HepG2 (cell line): ENCODE results near the gene SYNE3. TPM values are rescaled to one million over a fixed set of nuclear protein-coding genes. Genes with fewer than 3 reads are reported as not detected.

ENCODE experiments used
- HDAC2 ChIP-seq: sonication (generic); formaldehyde crosslinking; IDR thresholded peaks from 2 replicates; pipeline ENCODE4 v1.4.0; 2020; ENCODE audit warnings: missing genetic modification reagents
- HNF4A ChIP-seq: sonication (generic); formaldehyde crosslinking; IDR thresholded peaks from 2 replicates; pipeline ENCODE4 v1.4.0; 2020; ENCODE audit warnings: missing genetic modification reagents
- JUN ChIP-seq: sonication (generic); formaldehyde crosslinking; IDR thresholded peaks from 2 replicates; pipeline ENCODE4 v1.4.0; 2020; ENCODE audit warnings: mild to moderate bottlenecking, missing genetic modification reagents
- JUNB ChIP-seq: sonication (generic); formaldehyde crosslinking; IDR thresholded peaks from 2 replicates; pipeline ENCODE4 v1.8.0; 2022; ENCODE audit warnings: missing genetic modification reagents, mild to moderate bottlenecking, borderline replicate concordance
- MEIS2 ChIP-seq: sonication (generic); formaldehyde crosslinking; IDR thresholded peaks from 2 replicates; pipeline ENCODE4 v1.9.0; 2021; ENCODE audit warnings: mild to moderate bottlenecking, missing genetic modification reagents
- MXD4 ChIP-seq: IDR thresholded peaks from 2 replicates; pipeline ENCODE4 v1.6.1; 2016; ENCODE audit warnings: mild to moderate bottlenecking, missing biosample characterization, missing genetic modification reagents
- NCOA1 ChIP-seq: sonication (generic); formaldehyde crosslinking; IDR thresholded peaks from 2 replicates; pipeline ENCODE4 v1.9.0; 2021; ENCODE audit warnings: missing genetic modification reagents
- PITX1 ChIP-seq: sonication (generic); formaldehyde crosslinking; IDR thresholded peaks from 2 replicates; pipeline ENCODE4 v1.5.1; 2020; ENCODE audit warnings: mild to moderate bottlenecking, missing genetic modification reagents
- POLR2A ChIP-seq, 2 experiments: IDR thresholded peaks; 2 replicates each; pipeline ENCODE4 v1.6.1; 2011; ENCODE audit warnings: low read depth in 2 of 2, low read length in 2 of 2, mild to moderate bottlenecking in 1 of 2, moderate library complexity in 1 of 2; ENCODE audit not compliant: insufficient read depth in 1 of 2
- PTBP1 ChIP-seq: fragments of 200-400 bp; formaldehyde crosslinking; IDR thresholded peaks from 2 replicates; pipeline ENCODE4 v1.6.1; 2018; ENCODE audit warnings: low read length, low read depth; ENCODE audit not compliant: poor library complexity, severe bottlenecking
- TAF1 ChIP-seq: sonication (generic); formaldehyde crosslinking; IDR thresholded peaks from 2 replicates; pipeline ENCODE4 v1.4.0; 2020; ENCODE audit warnings: missing genetic modification reagents
- ZNF101 ChIP-seq: sonication (generic); formaldehyde crosslinking; IDR thresholded peaks from 2 replicates; pipeline ENCODE4 v1.4.0; 2020; ENCODE audit warnings: mild to moderate bottlenecking, low read depth, missing genetic modification reagents, borderline replicate concordance
- ZNF17 ChIP-seq: sonication (generic); formaldehyde crosslinking; IDR thresholded peaks from 2 replicates; pipeline ENCODE4 v1.5.0; 2020; ENCODE audit warnings: mild to moderate bottlenecking, missing genetic modification reagents
- ZNF333 ChIP-seq: sonication (generic); formaldehyde crosslinking; IDR thresholded peaks from 2 replicates; pipeline ENCODE4 v1.4.0; 2020; ENCODE audit warnings: mild to moderate bottlenecking, missing genetic modification reagents, borderline replicate concordance
- ZNF543 ChIP-seq: sonication (generic); formaldehyde crosslinking; IDR thresholded peaks from 2 replicates; pipeline ENCODE4 v1.4.0; 2020; ENCODE audit warnings: mild to moderate bottlenecking, missing genetic modification reagents
- ZNF703 ChIP-seq: sonication (generic); formaldehyde crosslinking; IDR thresholded peaks from 2 replicates; pipeline ENCODE4 v1.5.1; 2020; ENCODE audit warnings: missing genetic modification reagents, mild to moderate bottlenecking, moderate library complexity, borderline replicate concordance
- ZNF782 ChIP-seq: sonication (generic); formaldehyde crosslinking; IDR thresholded peaks from 2 replicates; pipeline ENCODE4 v1.4.0; 2020; ENCODE audit warnings: missing genetic modification reagents, mild to moderate bottlenecking, borderline replicate concordance
- ZNF83 ChIP-seq: sonication (generic); formaldehyde crosslinking; IDR thresholded peaks from 2 replicates; pipeline ENCODE4 v1.4.0; 2020; ENCODE audit warnings: missing genetic modification reagents, mild to moderate bottlenecking, borderline replicate concordance
- polyA plus RNA-seq, 8 experiments: library from polyadenylated mRNA; depleted of rRNA in 3 of 8; stranded (reverse) in 7 of 8; unstranded in 1 of 8; fragments of >200 nt; fragmentation: Illumina TruSeq in 4 of 8; extraction: Trizol in 4 of 8; gene quantifications; 2 replicates each; pipeline versions ENCODE4 v1.2.1 to v1.2.3, GENCODE V29; 2011 to 2016; ENCODE audit warnings: low read depth in 4 of 8, missing spikeins in 1 of 8, mixed read lengths in 1 of 8; ENCODE audit not compliant: insufficient read depth in 1 of 8
- total RNA-seq, 5 experiments: library from RNA; depleted of rRNA; stranded (reverse); fragments of >200 nt; fragmentation: Illumina TruSeq; extraction: Trizol; gene quantifications; 2 replicates each; pipeline ENCODE4 v1.2.3, GENCODE V29; 2016; ENCODE audit warnings: low read depth in 1 of 5
- TF ChIP-seq, protein P1 (sequence below): sonication (generic); formaldehyde crosslinking; IDR thresholded peaks from 2 replicates; pipeline ENCODE4 v1.8.0; 2022; ENCODE audit warnings: mild to moderate bottlenecking, missing genetic modification reagents, moderate library complexity
- TF ChIP-seq, protein P2 (sequence below): sonication (generic); formaldehyde crosslinking; IDR thresholded peaks from 2 replicates; pipeline ENCODE4 v1.5.0; 2020; ENCODE audit warnings: mild to moderate bottlenecking, missing genetic modification reagents
- TF ChIP-seq, protein P3 (sequence below): sonication (generic); formaldehyde crosslinking; IDR thresholded peaks from 2 replicates; pipeline ENCODE4 v1.4.0; 2020; ENCODE audit warnings: missing genetic modification reagents, borderline replicate concordance
- TF ChIP-seq, protein P4 (sequence below): sonication (generic); formaldehyde crosslinking; IDR thresholded peaks from 2 replicates; pipeline ENCODE4 v1.5.0; 2020; ENCODE audit warnings: missing genetic modification reagents, mild to moderate bottlenecking, borderline replicate concordance

The SYNE3 gene
- total and polyA plus RNA-seq, 2 of the 13 experiments (the other 11 are each of a cell fraction or from before 2014, with no cell fraction given), result 7.8 to 8.0 TPM

DNA sequence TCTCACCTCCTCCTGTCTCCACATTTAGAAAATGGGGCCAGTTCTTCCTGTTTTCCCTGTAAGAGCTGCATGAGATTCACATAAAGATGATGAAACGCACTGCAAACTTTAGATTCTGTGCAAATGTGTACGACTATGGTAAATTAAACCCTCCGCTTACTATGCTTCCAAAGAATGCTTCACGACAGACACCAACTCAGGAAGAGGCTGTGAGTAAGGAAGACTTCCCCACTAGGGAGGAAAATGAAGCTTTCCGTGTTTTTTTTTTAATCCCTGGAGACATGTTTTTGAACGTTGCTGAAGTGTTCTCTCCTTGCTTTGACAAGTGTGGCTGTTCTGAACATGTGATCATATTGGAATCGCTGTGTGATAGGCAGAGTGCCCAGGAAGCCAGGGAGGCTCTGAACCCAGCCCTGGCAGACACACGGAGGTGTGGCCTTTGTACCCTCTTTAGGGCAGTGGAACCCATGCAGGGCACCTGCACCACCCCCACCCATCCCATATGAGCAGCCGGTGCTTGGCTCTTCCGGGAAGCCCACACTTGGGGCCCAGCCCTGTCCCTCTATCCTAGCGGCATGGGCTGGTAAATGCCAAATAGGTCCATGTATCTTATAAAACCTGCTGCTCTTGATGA is 7.5 kb upstream of the SYNE3 start (continued):
- TF ChIP-seq NCOA1 (no peak), JUN (CRISPR knock-in tag) (no peak), POLR2A (IDR thresholded peaks at IDR 0.05; ENCODE audit: insufficient read depth in 1 of 2, low read depth in 2 of 2, low read length in 2 of 2) (peak; percentile 20 to 62; a peak in 2 of 4 replicates), ZNF333 (no peak), ZNF703 (CRISPR knock-in tag) (no peak), MEIS2 (no peak), PTBP1 (no peak), MXD4 (CRISPR knock-in tag) (no peak), ZNF101 (CRISPR knock-in tag) (no peak), HNF4A (CRISPR knock-in tag) (peak; percentile 64; the same call in 1 of the 2 replicates), ZNF782 (CRISPR knock-in tag) (no peak), ZNF17 (CRISPR knock-in tag) (no peak), ZNF543 (peak; percentile 64), JUNB (no peak), TAF1 (no peak), ZNF83 (CRISPR knock-in tag) (no peak), HDAC2 (CRISPR knock-in tag) (peak; percentile 50; the same call in 1 of the 2 replicates), PITX1 (CRISPR knock-in tag) (no peak)
- TF ChIP-seq, protein P1, sequence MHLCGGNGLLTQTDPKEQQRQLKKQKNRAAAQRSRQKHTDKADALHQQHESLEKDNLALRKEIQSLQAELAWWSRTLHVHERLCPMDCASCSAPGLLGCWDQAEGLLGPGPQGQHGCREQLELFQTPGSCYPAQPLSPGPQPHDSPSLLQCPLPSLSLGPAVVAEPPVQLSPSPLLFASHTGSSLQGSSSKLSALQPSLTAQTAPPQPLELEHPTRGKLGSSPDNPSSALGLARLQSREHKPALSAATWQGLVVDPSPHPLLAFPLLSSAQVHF, result no peak
- TF ChIP-seq, protein P2, sequence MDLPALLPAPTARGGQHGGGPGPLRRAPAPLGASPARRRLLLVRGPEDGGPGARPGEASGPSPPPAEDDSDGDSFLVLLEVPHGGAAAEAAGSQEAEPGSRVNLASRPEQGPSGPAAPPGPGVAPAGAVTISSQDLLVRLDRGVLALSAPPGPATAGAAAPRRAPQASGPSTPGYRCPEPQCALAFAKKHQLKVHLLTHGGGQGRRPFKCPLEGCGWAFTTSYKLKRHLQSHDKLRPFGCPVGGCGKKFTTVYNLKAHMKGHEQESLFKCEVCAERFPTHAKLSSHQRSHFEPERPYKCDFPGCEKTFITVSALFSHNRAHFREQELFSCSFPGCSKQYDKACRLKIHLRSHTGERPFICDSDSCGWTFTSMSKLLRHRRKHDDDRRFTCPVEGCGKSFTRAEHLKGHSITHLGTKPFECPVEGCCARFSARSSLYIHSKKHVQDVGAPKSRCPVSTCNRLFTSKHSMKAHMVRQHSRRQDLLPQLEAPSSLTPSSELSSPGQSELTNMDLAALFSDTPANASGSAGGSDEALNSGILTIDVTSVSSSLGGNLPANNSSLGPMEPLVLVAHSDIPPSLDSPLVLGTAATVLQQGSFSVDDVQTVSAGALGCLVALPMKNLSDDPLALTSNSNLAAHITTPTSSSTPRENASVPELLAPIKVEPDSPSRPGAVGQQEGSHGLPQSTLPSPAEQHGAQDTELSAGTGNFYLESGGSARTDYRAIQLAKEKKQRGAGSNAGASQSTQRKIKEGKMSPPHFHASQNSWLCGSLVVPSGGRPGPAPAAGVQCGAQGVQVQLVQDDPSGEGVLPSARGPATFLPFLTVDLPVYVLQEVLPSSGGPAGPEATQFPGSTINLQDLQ, result peak; percentile 69; the same call in 1 of the 2 replicates
- TF ChIP-seq, protein P3, sequence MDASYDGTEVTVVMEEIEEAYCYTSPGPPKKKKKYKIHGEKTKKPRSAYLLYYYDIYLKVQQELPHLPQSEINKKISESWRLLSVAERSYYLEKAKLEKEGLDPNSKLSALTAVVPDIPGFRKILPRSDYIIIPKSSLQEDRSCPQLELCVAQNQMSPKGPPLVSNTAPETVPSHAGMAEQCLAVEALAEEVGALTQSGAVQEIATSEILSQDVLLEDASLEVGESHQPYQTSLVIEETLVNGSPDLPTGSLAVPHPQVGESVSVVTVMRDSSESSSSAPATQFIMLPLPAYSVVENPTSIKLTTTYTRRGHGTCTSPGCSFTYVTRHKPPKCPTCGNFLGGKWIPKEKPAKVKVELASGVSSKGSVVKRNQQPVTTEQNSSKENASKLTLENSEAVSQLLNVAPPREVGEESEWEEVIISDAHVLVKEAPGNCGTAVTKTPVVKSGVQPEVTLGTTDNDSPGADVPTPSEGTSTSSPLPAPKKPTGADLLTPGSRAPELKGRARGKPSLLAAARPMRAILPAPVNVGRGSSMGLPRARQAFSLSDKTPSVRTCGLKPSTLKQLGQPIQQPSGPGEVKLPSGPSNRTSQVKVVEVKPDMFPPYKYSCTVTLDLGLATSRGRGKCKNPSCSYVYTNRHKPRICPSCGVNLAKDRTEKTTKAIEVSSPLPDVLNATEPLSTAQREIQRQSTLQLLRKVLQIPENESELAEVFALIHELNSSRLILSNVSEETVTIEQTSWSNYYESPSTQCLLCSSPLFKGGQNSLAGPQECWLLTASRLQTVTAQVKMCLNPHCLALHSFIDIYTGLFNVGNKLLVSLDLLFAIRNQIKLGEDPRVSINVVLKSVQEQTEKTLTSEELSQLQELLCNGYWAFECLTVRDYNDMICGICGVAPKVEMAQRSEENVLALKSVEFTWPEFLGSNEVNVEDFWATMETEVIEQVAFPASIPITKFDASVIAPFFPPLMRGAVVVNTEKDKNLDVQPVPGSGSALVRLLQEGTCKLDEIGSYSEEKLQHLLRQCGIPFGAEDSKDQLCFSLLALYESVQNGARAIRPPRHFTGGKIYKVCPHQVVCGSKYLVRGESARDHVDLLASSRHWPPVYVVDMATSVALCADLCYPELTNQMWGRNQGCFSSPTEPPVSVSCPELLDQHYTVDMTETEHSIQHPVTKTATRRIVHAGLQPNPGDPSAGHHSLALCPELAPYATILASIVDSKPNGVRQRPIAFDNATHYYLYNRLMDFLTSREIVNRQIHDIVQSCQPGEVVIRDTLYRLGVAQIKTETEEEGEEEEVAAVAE (CRISPR knock-in tag), result no peak
- TF ChIP-seq, protein P4, sequence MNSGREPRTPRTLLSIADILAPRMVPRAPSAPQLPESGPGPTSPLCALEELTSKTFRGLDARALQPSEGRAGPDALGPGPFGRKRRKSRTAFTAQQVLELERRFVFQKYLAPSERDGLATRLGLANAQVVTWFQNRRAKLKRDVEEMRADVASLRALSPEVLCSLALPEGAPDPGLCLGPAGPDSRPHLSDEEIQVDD, result no peak
